ENCODE data around the gene FGF3.

FGF3 gene

GRCh38 chr11:69843529-69843921 lies 24.3 kb upstream of the FGF3 start:
- DNase-seq (ENCODE audit: low spot score): no peak

DNA sequence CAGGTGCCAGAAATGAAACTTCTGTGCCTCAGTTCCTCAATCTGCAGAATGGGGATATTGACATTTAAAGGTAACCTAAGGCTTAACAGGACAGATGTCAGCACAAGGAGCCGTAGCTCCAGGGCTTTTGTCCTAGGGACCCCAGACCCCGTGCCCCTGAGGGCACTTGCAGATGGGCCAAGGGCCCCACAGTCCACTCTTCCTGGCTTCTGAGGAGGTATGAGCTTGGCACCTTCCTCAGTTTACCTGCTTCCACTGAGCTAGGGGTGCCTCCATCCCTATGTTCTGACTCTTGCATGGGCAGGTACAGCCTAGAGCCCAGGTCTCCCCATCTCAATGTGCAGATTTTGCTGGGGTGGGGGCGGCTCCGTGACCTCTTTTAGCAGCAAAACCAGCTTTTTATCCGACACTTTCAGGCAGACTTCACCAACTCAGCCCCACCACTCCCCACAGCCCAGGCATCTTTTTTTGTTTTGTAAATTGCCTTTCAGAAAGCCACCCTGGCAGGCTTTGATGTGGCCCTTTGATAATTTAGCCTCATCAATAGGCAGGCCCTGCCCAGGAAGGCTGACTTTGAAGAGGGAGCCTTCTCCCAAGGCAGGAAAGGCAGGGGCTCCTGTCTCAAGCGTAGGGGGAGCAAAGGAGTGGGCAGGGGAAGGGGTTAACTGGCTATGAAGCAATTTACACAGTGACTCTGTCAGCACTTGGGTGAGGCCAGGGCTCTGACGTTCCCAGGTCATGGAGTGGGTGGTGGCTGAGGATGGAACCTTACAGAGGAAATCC lies 23.7 kb upstream of the FGF3 start:
- DNase-seq (ENCODE audit: low spot score): no peak

DNA sequence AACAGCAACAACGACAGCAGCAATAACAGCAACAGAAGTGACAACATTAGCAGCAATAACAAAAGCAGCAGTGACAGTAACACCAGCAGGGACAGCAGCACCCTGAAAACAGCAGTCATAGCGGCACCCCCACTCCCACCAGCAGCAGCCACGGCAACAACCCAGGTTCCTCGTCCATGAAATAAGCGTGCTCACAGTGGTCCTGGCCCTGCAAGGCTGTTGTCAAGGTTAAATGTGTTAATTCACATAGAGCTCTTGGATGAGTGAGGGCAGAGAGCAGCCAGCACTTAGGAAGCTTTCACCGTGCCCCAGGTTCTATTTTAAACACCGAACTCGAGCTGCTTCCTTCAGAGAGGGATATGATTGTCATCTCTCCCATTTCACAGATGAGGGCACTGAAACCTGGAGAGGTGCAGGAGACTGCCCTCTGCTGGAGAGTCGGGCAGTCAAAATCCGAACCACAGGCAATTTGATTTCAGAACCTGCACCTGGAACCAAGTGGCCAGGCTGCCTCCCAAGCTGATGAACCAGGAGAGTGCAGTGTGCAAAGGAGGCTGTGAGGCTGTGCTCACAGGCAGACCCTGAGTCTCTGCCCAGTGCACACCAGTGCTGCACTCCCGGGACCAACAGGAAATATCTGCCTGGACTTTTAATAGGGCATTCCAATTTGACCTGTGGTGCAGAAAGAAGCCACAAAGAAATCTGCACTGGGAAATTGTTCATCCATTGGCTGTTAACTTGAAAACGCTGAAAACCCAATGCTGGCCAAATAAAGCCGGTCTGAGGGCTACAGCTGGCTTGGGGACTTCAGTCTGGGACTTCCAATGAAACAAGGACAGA lies 22.9 kb upstream of the FGF3 start:
- no peak for DNase-seq (ENCODE audit: low spot score)

DNA sequence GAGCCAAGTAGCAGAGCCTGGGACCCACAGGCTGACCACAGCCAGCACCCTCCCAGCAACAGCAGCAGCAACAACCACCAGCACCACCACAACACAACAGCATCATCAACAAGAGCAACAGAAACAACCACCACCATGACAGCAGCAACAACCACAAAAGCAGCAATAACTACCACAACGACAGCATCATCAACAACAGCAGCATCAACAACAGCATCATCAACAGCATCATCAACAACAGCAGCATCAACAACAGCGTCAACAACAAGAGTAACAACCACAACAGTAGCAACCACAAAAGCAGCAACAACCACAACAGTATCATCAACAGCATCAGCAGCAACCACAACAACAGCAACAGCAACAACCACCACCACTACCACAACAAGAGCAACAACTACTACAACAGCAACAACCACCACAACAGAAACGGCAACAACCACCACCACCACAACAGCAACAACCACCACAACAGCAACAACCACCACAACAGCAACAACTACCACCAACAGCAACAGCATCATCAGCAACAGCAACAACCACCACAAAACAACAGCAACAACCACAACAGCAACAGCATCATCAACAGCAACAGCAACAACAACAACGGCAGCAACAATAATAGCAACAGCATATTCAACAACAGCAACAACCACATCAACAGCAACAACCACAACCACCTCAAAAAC lies 22.1 kb upstream of the FGF3 start:
- no peak for DNase-seq (ENCODE audit: low spot score)

DNA sequence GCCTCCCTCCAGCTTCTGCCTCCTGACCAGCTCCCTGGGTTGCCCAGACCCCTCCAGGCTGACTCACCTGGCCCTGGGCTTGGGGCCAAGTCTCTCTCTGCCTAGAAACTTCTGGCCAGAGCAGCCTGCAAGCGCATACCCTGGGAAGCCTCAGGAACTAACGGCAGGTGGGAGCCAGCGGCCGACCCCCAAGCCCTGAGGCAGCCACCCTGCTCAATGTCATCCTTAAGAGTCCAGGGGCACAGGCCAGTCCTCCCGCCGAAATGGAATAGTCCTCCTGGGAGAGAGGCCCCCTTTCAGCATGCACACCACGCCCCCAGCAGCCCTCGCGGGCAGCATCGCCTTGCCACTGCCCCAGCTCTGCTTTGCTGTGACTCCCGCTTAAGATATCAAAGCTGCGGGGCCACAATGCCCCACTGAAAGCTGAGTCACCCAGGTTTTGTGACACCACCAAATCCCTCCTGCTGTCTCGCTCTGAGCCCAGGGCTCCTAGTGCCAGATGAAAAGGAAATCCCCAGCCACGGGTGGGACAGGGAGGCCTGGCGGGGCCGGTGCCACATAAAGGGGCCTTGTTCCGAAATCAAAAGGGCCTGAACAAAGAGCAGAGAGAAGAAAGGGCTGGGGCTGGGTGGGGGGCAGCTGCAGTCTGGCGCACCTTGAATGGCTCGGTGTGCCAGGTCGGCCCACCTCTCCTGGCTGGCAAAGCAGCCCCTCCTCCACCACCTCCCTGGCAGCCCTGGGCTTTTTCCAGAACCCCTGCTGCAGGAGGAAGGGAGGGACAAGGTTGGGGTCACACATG lies 21.4 kb upstream of the FGF3 start:
- no peak for DNase-seq (ENCODE audit: low spot score)

- no peak for DNase-seq (ENCODE audit: low spot score)
Observed at GRCh38 chr11:69839516-69839915, 20.3 kb upstream of the FGF3 start.

GRCh38 chr11:69837791-69838190 lies 18.6 kb upstream of the FGF3 start:
- no peak for DNase-seq (ENCODE audit: low spot score)

DNA sequence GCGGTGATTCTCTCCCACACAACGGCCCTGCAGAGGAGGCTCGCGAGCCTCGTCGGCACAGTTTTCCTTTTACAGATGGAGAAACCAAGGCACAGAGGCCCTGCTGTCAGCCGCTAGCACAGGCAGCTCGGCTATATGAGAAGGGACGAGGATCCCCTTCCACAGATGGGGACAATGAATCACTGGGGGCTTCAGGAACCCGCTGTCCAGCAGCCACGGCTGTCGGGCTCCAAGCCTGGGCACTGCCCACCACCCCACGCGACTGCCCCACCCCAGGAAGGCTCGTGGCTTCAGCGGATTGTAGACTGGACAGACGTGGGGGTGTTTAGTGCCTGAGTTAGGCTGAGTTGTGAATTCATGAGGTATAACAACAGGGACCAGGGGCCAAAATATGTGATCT lies 17.2 kb upstream of the FGF3 start:
- no peak for DNase-seq (ENCODE audit: low spot score)

- DNase-seq (ENCODE audit: low spot score): no peak
Observed at GRCh38 chr11:69834811-69835800, 15.9 kb upstream of the FGF3 start.

- no peak for DNase-seq (ENCODE audit: low spot score)
Observed at GRCh38 chr11:69834251-69834650, 15.0 kb upstream of the FGF3 start.

DNA sequence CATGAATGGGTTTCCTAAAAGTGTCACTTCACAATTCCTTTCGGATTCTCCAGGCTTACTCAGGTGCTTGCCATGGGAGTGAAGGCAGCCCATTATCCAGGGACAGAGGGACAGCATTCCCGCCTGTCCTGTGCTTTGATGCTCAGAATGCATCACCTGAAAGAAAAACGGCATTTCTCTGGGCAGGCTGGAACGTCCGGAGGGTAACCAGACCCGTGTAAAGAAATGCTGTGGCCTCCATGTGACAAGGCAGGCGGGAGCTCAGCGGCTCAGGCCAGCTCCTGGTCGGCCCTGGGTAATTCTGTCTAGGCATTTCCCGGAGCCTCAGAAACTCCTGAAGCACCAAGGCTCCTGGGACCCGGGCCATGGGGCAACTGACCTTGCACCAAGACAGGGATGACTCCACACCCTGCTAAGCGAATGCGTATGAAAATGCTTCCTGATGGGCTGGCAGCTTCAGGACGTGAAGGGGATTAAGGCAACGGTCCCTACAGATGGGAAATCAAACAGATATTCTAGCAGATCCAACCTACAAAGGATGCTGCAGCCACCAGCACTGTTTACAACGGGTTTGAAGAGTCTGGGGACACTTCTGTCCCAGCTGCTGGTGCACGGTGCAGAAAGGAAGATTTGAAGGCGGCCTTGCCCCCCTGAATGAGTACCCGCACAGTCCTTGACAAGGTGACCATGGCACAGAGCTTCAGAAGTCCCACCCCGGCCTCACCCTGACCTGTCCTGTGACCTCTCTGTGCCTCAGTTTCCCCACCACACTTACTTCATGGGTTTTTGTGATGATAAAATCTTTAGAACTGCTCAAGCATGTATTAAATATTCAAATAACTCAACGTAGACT lies 13.6 kb upstream of the FGF3 start:
- no peak for DNase-seq (ENCODE audit: low spot score)

GRCh38 chr11:69831985-69832384 lies 12.8 kb upstream of the FGF3 start:
- DNase-seq (ENCODE audit: low spot score): no peak

DNA sequence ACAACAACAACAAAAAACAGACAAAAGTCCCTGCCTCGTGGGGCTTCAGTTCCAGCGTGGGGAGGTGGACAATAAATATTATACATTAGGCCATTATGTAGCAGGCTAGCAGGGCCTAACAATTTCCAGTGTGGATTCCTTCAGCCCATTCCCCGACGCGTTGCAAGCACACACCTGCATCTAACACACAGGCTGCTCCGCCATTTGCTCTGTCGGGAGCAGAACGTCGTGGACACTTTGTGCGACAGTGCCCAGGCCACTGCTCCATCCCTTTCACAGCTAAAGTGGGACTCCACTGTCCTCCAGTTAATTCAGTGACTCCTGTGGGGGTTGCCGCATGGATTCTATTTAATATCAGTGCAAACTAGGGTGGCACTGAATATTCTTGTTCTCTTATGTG lies 10.9 kb upstream of the FGF3 start:
- no peak for DNase-seq (ENCODE audit: low spot score)

DNA sequence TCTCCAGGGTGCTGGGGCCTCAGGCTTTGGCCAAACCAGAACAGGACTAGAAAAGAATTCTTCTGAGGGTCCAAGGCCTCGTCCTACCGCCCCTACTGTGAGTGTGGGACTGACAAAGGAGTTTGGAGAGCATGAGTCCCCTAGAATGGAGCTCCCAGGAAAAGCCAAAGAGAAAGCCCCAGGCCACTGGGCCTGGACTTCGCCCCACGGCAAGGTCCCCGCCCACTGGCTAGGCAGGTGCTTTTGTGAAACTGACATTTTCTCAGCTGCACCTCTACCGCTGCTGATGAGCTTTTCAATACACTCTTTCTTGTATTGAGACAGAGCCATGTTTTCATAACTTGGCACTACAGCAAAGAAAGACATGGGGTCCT lies 9.7 kb upstream of the FGF3 start:
- no peak for DNase-seq (ENCODE audit: low spot score)

DNA sequence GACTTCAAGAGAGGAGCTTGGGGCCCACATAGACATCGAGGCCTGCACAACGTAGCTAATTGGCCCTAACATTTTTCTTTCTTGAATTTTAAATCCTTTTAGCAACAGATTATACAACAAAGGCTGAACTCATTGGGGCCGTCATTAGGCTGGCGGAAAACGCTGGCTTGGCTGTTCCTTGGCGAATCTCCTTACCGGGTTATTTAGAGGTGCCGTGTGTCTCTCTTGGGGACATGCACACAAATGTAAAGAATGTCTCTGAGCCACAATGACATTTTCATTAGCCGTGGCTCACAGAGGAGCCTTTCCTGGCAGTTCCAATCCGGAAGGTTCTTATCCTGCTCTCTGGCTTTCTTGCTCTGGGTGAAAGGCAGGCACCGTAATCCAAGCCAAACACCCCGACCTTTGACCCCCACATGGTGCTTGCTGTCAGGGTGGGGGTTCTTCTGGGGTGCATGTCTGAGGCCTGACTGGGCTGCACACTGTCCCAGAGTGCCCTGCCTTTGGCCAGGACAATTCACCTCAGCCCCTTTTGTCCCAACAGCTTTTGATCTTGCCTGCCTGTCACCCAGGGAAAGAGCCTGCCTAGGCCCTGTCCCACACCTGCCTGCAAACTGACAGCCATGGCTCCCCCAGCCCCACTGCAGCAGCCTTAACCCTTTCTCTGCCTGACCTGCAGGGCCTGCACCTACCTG lies 9.2 kb upstream of the FGF3 start:
- no peak for DNase-seq (ENCODE audit: low spot score)

DNA sequence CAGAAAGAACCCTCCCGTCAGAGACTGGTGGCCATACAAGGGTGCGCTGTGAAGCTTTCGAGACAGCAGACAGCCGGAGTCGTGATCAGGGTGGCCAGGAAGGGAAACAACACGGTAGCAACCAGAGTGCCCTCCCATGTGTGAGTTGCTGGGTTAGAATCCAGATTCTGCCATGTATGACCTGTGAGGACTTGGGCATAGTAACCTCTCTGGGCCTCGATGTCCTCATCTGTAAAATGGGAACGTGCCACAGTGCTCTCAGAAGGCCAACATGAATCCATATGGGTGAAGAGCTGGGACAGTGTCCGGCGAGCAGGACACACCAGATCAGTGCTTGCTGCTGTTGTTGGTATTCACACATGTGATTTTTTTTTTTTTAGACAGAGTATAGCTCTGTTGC lies 7.6 kb upstream of the FGF3 start:
- no peak for DNase-seq (ENCODE audit: low spot score)

DNA sequence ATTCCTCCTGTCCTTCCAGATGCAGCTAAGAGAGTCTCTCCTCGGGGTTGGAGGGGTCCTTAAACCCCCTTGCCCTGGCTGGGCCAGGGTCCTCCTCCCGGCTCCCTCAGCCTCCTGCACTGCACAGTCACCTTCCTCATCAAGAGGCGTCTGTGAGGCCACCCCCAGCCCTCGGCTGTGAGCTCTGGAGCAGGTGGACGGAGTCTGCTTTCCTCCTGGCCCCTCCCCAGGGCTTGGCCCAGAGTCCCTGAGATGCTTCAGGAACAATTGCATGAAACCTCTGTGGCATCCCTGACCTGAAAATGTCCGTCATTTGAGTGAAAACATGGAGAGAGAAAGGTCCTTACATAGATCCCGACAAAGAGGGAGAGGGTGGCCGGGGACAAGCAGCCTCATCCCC lies 6.7 kb upstream of the FGF3 start:
- DNase-seq (ENCODE audit: low spot score): no peak

DNA sequence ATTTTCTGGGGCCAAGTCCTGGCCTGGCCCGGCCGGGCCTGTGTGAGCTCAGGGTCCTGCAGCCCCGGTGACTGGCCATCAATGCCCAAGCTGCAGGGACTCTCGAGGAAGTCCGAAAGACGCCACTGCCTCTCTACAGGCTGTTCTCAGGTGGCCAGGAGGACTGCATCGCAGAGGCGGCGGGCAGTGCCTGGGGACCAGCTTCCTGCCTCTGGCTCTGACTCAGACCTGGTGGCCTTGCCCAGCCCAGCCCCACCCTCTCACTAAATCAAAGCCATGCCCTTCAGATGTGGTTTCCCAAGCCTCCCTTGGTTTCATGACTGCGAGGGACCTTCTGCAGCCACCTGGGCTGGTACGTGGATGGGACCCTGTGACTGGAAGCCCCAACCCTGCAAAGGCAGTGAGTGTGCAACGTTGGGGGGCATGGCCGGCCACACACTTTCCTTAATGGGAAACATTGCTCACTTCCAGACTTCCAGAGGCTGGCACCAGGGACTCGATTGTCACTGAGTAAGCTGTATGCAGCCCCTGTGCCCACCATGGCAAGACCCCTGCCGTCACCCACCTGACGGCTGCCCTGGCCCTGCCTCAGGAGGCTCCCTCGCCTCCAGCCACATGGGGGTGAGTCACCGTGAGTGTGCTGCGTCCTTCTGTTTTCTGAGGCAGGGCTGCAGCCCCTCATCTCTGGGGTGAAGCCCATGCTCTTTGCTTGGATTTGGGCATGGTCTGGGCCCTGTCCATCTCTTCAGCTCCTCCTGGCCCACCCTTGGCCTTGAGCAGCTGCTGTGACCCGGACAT lies 6.0 kb upstream of the FGF3 start:
- no peak for DNase-seq (ENCODE audit: low spot score)
